Parathyroid adenoma (tissue), 2 donors: Measurements from ENCODE around the gene PSPH.
"Not testable (repeated sequence)": the region's sequence is repeated elsewhere in the genome, so short reads cannot be mapped to it uniquely, and the experiment has no call there.

Experiments
- H2AFZ ChIP-seq: fragments of 300-600 bp; sonication (generic); one replicate; pipeline ENCODE4 v1.7.0; 2017; ENCODE audit warnings: antibody characterized with exemption, mild to moderate bottlenecking
- H3K27ac ChIP-seq: fragments of 300-600 bp; sonication (generic); one replicate; pipeline ENCODE4 v1.7.0; 2017
- H3K27me3 ChIP-seq: fragments of 300-600 bp; sonication (generic); one replicate; pipeline ENCODE4 v1.7.0; 2017; ENCODE audit warnings: low read length; ENCODE audit not compliant: control insufficient read depth, insufficient read depth
- H3K36me3 ChIP-seq: fragments of 300-600 bp; sonication (generic); one replicate; pipeline ENCODE4 v1.7.0; 2017; ENCODE audit warnings: low read length; ENCODE audit not compliant: control insufficient read depth, insufficient read depth
- H3K4me1 ChIP-seq: fragments of 300-600 bp; sonication (generic); one replicate; pipeline ENCODE4 v1.7.0; 2017; ENCODE audit warnings: control low read depth
- H3K4me2 ChIP-seq: fragments of 300-600 bp; sonication (generic); one replicate; pipeline ENCODE4 v1.7.0; 2017; ENCODE audit warnings: low read length
- H3K4me3 ChIP-seq: fragments of 300-600 bp; sonication (generic); one replicate; pipeline ENCODE4 v1.7.0; 2017; ENCODE audit warnings: low read depth, low read length
- H3K79me2 ChIP-seq: fragments of 300-600 bp; sonication (generic); one replicate; pipeline ENCODE4 v1.7.0; 2017; ENCODE audit warnings: control low read depth
- H3K9ac ChIP-seq: fragments of 300-600 bp; sonication (generic); one replicate; pipeline ENCODE4 v1.7.0; 2017; ENCODE audit warnings: mild to moderate bottlenecking
- H3K9me3 ChIP-seq: fragments of 300-600 bp; sonication (generic); one replicate; pipeline ENCODE4 v1.7.0; 2017; ENCODE audit warnings: low read length; ENCODE audit not compliant: control insufficient read depth
- TF ChIP-seq, protein P1 (sequence below): fragments of 300-600 bp; sonication (generic); IDR thresholded peaks from one replicate; pipeline ENCODE4 v1.7.0; 2017; ENCODE audit warnings: antibody characterized with exemption, mild to moderate bottlenecking
- donor health status: primary hyperparathyroidism.

The PSPH gene

GRCh38 chr7:56062382-56062781 is 11.1 kb upstream of the PSPH start:
- Histone ChIP-seq H3K4me1 (peaks cover 15% of the 10 kb centered on the region), H3K9me3 (no peaks in the 10 kb centered on the region), H2AFZ (no peak overlapping the region), H3K4me2 (no peak overlapping the region), H3K27ac (peak overlapping the region; percentile 44), H3K4me3 (no peak overlapping the region), H3K36me3 (no peaks in the 10 kb centered on the region), H3K27me3 (no peaks in the 10 kb centered on the region), H3K9ac (no peak overlapping the region), H3K79me2 (no peaks in the 10 kb centered on the region)
- TF ChIP-seq, protein P1, sequence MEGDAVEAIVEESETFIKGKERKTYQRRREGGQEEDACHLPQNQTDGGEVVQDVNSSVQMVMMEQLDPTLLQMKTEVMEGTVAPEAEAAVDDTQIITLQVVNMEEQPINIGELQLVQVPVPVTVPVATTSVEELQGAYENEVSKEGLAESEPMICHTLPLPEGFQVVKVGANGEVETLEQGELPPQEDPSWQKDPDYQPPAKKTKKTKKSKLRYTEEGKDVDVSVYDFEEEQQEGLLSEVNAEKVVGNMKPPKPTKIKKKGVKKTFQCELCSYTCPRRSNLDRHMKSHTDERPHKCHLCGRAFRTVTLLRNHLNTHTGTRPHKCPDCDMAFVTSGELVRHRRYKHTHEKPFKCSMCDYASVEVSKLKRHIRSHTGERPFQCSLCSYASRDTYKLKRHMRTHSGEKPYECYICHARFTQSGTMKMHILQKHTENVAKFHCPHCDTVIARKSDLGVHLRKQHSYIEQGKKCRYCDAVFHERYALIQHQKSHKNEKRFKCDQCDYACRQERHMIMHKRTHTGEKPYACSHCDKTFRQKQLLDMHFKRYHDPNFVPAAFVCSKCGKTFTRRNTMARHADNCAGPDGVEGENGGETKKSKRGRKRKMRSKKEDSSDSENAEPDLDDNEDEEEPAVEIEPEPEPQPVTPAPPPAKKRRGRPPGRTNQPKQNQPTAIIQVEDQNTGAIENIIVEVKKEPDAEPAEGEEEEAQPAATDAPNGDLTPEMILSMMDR: no peak

DNA sequence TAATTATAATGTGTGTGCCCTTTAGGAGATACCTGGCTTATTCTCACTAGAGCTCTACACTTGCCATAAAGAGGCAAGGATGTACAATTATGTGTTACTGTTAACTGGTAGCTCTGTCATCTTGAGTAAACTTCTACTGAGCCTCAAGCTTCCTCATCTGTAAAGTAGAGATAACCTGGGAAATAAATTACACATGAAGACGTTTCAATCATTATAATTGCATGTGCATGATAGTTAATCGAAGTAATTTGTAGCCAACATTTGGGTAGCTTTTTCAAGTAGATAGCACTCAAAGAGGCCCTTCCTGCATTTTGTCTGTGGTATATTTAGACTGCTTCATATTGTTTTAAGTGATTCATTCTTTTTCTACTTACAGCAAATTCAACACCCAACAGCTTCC is 2.7 kb upstream of the PSPH start:
- no peak overlapping the region for H3K4me2 ChIP-seq
- TF ChIP-seq, protein P1: no peak
- no peaks in the 10 kb centered on the region for H3K36me3 ChIP-seq
- H3K79me2 ChIP-seq: peaks cover 18% of the 10 kb centered on the region
- peaks cover 8% of the 10 kb centered on the region for H3K4me1 ChIP-seq
- H3K27ac ChIP-seq: no peak overlapping the region
- no peak overlapping the region for H2AFZ ChIP-seq
- no peaks in the 10 kb centered on the region for H3K9me3 ChIP-seq
- no peak overlapping the region for H3K4me3 ChIP-seq
- H3K27me3 ChIP-seq: no peaks in the 10 kb centered on the region
- H3K9ac ChIP-seq: no peak overlapping the region

GRCh38 chr7:56053379-56053778 is 2.1 kb upstream of the PSPH start:
- no peak overlapping the region for H3K27ac ChIP-seq
- no peaks in the 10 kb centered on the region for H3K36me3 ChIP-seq
- no peaks in the 10 kb centered on the region for H3K27me3 ChIP-seq
- H3K4me3 ChIP-seq: no peak overlapping the region
- no peak overlapping the region for H3K4me2 ChIP-seq
- no peak overlapping the region for H3K9ac ChIP-seq
- peaks cover 8% of the 10 kb centered on the region for H3K4me1 ChIP-seq
- TF ChIP-seq, protein P1: no peak
- H2AFZ ChIP-seq: no peak overlapping the region
- H3K9me3 ChIP-seq: no peaks in the 10 kb centered on the region
- H3K79me2 ChIP-seq: peaks cover 18% of the 10 kb centered on the region

DNA sequence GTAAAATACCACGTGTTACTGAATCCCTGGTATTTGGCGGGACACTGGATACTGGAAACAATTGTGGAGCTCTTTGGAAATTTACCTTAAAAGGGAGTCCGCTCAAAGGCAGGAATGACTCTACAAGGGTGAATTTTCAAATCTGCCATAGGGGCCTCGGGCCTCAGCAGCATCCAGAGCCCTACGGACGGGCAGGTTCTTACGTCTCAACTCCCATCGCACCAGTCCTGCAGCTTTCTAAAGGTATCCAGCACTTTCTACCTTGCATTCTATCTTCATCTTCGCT is 248 bp downstream of the PSPH start:
- H3K4me3 ChIP-seq: peak overlapping the region; percentile 97
- no peaks in the 10 kb centered on the region for H3K27me3 ChIP-seq
- H3K4me2 ChIP-seq: peak overlapping the region; percentile 99
- TF ChIP-seq, protein P1: no peak
- H3K36me3 ChIP-seq: no peaks in the 10 kb centered on the region
- H3K9me3 ChIP-seq: no peaks in the 10 kb centered on the region
- peak overlapping the region; percentile 70 for H3K9ac ChIP-seq
- H2AFZ ChIP-seq: peak overlapping the region; percentile 93
- peaks cover 8% of the 10 kb centered on the region for H3K4me1 ChIP-seq
- H3K27ac ChIP-seq: peak overlapping the region; percentile 87
- H3K79me2 ChIP-seq: peaks cover 18% of the 10 kb centered on the region

GRCh38 chr7:56048763-56049162 is 2.5 kb downstream of the PSPH start:
- not testable (repeated sequence) for H3K9me3 ChIP-seq, H3K9ac ChIP-seq, H3K4me3 ChIP-seq, H3K27me3 ChIP-seq, H3K27ac ChIP-seq, H2AFZ ChIP-seq, H3K4me1 ChIP-seq, H3K4me2 ChIP-seq, H3K36me3 ChIP-seq
- H3K79me2 ChIP-seq: peaks cover 15% of the 10 kb centered on the region
